Inflammatory macrophage treated with lipopolysaccharide for 1 hour (primary cell): ENCODE measurements around the gene MCRIP1.
"Not testable (repeated sequence)": the region's sequence is repeated elsewhere in the genome, so short reads cannot be mapped to it uniquely, and the experiment has no call there.

Experiments
- DNase-seq, 2 donors: peaks; one replicate each; pipeline ENCODE4 v3.0.0-alpha.2; 2020 to 2022

MCRIP1 gene

DNA sequence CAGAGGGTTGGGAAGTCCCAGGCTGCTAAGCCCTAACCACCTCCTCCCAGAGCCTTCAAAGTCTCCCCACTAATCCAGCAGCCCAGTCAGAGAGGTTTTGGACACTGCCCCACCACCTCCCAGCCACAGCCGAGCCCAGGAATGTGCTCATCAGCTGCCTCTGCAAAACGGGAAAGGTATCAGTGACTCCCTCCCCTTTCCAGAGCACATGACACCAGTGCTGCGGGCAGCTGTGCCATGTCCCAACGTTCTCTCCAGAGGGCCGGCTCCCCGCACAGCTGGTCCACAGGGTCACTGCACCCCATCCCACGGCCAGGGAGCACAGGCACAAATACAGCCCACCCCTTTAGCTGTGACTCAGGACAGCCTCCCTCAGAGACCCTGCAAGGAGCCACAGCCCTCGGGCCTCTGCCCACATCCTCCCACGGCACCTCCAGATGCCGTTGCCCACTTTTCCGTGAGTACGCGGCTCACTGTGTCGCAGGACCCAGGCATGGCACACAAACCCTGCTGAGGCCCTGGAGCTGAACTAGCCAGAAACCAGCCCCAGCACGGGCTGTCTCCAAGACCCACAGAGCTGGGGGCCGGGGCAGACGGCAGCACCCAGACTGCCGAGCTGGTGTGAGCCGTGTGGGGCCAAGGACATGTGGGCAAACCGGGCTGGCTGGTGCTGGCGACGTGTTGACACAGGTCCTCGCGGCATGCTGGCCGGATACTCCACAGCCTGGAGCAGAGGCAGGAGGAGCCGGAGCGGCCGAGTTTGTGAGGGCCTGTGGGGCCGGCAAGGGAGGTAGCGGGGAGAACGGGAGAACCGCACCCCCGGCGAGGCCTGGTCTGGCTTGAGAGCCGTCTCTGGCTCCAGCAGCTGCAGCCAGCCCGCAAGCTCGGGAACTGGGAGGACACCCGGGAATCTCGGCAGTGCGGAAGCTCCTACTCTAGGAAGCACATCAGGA lies 8.0 kb upstream of the MCRIP1 start:
- peak in 1 of 2 donors; percentile 14 for DNase-seq

DNA sequence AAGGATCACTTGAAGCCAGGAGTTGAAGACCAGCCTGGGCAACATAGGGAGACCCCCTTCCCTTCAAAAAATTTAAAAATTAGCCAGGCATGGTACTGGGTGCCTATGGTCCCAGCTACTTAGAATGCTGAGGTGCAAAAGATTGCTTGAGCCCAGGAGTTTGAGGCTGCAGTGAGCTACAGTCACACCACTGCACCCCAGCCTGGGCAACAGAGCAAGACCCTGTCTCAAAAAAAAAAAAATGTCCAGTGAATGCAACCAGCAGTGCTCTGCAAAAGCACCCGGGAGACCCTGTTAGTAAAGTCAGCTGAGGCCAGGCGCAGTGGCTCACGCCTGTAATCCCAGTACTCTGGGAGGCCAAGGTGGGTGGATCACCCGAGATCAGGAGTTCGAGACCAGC lies 7.0 kb upstream of the MCRIP1 start:
- DNase-seq: not testable (repeated sequence)

DNA sequence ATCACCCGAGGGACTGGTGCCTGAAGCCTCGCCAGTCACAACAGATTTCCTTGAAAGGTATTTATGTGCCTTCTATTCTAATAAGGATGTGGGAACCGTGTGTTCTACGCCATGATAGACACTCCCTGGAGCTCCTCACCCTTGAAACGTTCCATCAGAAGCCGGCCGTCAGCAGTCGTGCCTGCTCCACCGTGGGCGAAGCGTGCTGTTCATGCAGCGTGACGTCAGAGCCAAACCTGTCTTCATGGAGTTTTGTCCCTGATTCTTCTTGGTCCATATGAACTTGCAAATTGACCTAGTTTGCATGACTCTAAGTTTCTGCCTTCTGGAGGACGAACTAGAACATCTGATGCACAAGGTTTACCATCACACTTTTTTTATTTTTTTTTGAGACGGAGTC lies 6.2 kb upstream of the MCRIP1 start:
- no peak for DNase-seq

DNA sequence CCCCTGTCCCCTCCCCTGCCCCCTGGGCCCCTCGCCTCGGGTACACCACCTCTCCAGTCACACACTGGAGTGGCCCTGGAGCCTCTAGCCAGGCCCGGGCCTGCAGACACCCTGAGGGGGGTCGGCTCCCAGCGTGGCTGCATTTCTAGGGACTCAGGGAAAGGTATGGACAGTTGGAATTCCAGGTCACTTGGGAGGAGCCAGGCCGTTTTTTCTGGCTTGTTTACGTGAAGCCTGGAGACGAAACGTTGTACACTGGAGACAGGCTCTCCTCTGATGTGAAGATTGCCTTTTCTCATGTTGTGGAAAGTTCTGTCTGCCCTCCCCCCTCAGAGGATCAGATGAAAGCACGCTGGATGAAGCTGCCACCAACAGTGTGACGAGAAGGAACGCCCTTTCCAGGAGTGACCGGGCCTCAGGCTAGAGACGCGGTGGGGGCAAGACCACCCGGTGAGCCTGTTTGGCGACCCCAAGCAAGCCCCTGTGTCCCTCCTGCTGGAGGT lies 5.7 kb upstream of the MCRIP1 start:
- DNase-seq: no peak

DNA sequence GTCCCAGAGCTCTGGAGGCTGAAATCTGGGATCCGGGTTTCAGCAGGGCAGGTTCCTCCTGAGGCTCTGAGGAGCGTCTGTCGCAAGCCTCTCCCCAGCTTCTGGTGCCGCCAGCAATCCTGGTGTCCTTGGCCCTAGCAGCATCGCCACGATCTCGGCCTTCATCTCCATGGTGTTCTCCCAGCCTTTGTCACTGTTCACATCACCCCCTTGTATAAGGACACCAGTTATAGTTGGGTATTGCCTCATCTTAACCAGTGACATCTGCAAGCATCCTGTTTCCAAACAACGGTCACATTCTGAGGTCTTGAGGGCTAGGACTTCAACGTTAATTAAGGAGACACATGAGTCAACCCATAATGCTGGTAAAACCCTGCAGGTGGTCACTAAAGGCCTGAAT lies 4.5 kb upstream of the MCRIP1 start:
- peak; percentile 86 to 89 for DNase-seq

DNA sequence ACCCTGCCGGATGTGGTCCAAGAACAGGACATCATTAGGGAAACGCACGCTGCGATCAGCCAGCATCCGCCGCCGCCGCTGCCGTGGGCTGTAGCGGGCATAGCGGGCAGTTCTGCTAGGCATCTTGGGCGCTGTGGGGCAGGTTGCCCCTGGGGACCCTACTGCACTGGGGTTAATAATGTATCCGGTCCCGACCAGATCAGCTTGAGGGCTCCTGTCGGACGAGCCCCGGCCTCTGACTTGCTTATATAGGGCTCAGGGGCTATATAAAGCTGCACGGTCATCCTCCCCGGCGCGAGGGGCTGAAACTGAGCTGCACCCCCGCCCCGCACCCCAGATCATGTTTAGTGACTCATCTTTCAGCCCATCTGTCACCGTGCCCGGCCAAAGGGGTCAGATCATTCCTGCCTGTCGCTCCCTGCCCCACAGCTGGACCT lies 1.8 kb upstream of the MCRIP1 start, which contains the start of gene PPP1R27:
PPP1R27 (minus strand) TSS at position 220 of the 437 bp plus-strand sequence; CDS start at position 123, 97 bp downstream.
- DNase-seq: no peak

DNA sequence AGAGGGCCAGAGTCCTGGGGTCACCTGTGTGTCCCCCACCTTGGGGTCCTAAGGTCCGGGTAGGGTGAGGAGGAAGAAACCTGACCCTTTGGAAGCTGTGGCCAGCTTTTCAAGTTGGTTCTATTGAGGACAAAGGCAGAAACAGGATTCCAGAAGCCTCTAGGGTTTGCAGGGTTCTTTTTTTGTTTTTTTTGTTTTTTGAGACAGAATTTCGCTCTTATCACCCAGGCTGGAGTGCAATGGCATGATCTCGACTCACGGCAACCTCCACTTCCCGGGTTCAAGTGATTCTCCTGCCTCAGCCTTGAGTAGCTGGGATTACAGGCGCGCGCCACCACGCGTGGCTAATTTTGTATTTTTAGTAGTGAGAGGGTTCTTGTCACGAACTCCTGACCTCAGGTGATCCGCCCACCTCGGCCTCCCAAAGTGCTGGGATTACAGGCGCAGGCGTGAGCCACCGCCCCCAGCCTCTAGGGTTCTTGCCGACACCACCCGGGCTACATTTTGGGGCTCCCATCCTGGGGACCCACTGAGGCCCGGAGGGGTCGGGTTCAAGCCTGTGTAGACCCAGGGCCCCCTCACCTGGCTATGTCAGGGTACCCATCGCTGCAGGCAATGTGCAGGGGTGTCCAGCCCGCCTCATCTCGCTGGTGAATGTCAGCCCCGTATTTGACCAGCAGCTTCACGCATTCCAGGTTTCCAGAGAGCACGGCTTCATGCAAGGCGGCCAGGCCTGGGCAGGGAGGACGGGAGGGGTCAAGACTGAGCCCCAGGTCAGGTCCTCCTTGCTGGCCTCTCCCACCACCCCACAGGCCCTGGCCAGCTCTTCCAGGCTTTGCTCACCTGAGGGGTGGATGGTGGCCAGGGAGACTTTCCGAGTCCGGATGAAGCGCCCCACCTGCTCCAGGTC lies 1.1 kb upstream of the MCRIP1 start:
- no peak for DNase-seq

DNA sequence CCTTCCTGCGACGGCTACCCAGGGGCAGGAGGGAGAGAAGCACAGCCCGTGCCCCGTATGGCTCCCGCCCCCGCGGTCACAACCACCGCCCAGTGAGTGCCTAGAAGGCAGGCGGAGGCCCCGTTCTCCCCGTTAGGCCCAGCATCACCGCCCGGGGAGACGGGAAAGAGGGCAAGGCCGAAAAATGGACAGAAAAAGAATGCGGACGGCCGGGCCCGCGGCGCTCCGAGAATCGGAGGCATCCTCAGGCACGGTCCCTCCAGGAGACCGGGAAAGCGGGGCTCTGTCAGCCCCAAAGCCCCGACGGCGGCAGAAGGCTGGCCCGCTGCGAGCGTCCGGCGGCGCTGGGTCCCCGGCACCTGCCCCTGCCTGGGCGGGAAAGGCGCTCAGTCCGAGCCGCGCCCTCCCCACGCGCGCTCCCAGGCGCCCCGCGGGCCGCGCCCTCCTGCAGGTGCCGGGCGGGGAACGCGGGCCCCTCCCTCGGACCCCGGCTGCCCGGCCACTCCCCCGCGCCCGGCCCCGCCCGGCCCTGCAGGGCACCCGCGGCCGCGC lies 407 bp downstream of the MCRIP1 start:
- peak; percentile 27 to 30 for DNase-seq

DNA sequence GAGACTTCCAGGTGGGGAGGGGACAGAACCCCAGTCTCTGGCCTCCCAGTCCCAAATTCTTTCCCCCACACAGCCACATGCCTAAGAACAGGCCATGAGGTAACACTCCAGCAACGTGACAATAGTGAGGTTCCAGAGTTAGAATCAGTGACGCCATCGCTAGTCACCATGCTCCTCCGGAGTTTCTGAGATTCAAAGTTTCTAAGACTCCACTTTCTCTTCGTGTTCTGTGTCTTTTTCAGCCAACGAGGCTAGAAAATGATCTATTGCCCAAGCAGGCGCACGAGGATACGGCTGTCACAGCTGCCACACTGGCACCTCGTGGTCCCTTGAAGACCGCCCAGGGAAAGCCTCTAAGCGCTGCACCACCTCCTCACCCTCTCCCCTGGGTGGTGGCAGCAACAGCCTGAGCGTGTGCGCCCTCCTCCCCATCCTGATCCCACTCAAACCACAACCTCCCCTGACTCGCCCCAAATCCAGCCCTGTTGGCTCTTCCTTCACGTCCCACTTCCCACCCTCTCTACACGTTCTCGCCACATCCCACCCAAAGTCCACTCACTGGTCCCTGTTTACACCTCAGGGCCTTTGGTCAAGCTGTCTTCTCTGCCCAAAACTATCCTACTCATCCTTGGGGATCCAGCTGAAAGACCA lies 1.0 kb downstream of the MCRIP1 start:
- peak; percentile 77 to 90 for DNase-seq

DNA sequence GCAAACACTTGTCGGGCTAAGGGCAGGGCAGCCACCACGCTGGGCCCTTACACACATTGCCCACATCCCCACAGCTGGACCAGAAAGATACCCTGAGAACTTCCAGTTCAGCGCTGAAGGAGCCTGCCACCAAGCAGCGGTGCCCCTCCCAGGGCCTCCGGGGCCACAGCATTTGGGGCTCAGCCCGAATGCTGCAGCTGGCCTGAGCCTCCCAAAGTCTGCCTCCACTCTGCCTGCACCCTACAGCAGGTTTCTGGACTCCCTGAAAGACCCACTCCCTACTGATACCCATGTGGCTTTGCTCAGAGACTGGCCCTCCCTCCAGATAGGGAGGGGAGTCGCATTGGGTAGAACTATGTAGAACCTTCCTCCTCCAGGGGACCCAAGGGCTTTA lies 1.5 kb downstream of the MCRIP1 start:
- no peak for DNase-seq

DNA sequence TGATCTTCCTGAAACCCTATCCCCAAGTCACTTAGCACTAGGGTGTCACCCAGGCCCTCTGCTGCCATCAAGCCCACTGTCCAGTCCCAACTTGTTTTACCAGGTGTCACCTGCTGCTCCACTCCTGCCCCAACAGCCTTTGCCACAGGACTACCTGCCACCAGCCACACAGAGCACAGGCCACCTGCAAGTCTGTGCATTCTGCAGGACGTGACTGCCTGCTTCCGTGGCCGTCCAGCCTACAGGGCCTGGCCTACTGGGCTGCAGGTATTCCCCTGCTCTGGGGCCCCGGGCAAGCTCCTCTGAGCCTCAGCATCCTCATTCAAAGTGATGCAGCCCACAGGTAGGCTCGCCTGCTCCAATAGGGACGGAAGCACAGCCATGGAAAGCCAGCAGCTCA lies 3.2 kb downstream of the MCRIP1 start:
- DNase-seq: no peak

DNA sequence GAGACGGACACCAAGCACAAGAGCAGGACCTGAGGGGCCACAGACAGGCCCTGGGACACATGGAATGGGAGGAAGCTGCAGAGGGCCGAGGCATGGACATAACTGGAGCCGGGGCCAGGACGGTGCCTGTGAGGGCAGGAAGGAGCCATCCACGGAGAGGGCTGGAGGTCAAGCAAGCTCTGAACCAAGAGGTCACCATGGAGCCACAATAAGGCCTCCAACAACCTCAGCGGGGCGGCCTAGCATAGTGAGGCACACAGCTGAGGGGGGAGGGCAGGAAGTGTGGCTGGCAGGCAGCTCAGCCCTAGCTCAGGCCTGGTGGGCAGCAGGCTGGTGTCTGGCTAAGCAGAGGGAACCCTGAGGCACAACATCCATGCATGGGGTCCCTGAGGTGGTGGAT lies 4.4 kb downstream of the MCRIP1 start:
- no peak for DNase-seq

DNA sequence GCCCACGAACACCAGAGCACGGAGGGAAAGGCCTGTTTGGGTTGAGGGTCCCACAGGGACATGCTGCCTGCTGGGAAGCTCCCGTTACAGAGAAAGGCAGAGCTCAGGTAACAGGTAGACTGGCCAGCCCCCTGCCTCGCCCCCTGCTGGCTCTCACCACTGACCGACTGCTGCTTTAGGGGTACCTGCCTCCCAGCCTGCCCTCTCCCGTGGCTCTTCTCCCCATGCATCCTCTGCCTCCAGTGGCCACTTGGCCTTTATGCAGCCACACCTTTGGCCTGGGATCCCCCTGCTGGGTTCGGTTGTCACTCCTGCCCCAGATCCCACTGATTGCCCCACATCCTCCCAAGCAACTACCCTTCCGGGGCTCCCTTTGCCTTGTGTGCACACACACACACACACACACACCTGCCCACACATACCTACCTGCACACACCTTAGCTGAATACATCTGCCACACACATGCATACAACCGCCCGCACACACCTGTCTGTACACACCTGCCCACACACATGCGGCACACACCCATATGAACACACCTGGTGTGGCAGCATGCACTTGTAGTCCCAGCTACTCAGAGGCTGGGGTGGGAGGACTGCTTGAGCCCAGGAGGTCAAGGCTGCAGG lies 7.1 kb downstream of the MCRIP1 start:
- DNase-seq: no peak

DNA sequence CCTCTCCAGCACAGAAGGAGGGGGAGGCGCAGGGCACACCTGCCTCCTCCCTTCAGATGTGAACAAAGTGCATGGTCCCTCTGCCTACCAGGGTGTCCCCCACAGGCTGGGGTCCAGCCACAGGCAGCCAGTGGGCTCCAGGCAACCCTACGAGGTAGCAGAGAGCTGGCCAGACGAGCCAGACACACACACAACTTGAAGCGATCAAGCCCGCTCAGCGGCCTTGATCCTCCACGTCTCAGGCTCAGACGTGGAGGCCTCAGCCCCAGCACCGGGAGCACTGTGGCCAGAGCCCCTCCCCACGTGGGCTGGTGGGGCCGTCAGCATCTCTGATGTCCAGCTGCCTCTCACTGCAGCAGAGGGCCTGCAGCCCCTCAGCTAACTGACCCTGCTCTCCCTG lies 8.5 kb downstream of the MCRIP1 start:
- DNase-seq: no peak

DNA sequence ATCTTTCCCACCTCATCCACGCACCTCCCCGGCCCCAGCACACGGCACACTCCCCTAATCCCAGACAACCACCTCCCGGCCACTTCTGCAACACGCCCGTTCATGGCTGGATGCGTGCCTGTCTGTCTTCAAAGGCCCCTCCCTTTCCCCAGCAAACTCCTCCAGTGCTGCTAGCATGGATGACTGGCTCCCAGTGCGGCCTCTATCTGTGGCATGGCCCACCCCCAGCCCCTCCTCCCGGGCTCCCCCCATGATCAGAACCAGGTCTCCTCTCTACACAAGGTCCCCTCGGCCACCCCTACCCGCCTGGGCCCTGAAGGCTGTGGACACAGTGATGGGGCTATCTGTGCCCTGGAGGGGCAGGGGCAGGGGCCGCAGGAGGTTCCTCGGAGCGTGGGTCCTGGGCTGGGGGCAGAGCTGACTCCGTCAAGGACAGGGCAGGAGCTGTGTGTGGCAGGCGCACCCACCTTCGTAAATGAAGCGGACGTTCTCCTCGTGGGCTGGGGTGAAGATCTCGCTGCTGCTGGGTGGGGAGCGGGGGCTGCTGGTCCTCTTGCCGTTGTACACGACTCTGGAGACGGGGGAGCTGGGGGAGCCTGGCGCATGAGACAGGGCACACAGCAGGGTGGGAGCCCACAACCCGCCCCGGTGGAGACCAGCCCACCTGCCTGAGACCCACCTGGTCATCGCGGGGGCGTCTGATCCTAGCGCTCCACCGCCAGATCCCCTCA lies 9.1 kb downstream of the MCRIP1 start:
- DNase-seq: no peak

DNA sequence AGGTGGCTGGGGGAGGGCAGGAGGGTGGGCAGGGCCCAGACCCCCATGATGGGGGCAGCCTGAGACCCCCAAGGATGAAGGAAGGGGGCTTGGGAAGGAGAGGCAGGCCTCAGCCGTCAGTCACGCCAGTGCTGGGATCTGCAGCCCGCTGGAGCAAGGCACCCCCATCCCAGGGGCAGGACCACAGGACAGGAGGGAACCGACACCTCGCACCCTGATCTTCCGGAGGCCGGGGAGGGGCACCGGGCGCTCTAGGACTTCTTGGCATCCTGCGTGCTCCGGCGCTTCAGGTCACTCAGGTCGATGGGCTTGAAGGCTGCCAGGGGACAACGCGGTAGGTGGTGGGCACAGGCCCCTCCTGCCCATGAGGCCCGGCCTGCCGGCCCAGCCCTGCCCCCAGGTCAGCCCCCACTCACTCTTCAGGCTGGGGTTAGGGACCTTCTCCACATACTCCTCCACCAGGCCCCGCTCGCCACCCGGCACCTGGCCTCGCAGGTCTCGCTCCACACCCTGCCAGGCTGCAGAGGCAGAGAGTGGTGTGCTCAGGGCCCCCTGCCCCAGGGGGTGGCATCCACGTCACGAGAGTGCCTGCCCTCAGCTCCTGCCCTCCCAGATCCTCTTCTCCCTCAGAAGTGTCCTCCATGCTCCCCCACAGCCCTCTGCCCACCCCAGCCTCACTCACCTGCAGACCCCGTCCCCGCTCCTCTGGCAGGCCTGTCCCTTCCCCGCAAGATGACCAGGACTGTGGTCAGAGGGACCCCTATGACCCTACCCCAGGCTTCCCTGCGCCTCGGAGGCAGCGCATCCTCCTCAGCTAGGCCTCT lies 9.9 kb downstream of the MCRIP1 start:
- no peak for DNase-seq

DNA sequence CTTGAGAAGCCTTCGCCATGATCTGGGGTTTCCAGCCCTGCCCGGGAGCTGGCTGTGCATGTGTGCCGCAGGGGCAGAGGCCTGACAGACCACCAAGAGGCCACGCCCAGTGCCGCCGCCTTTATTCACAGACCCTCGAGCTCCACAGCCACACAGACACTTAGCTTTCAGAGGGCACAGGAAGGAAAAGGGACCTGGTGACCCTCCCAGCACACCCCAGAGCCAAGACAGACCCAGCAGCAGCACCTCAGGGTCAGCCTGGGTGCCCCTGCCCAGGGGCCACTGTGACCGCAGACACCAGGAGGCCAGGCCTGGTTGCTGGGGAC lies 10.8 kb downstream of the MCRIP1 start:
- DNase-seq: no peak

DNA sequence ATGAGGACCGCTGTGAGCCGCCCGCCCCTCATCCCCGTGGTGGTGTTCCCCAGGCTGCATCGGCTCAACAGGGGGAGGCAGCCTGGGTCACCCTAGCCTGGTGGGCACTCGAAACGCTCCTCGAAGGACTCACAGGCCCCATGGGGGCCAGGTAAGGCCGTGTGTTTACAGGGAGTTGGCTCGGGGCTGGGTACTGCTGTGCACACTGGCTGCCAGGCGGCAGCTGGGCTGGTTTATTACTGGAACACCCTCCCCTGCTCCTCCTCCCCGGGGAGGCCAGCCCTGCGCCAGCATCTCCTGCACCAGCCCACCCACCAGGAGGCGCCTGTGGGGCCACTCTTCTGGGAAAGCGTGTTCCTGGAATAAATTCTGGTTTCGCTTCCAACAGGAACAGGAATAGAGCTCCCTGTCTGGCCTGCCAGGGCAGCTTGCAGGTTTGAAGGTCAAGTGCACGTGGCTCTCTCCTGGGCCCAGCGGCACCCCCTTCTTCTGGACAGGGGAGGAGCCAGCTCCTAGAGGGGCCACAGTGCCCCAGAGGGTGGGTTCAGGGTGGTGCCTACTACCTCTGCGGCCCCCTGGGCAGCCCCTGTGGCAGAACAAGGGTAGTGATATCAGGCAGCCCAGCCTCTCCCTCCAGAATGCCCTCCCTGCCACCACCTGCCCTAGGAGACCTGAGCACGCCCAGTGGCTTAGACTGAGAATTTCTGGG lies 11.3 kb downstream of the MCRIP1 start:
- peak; percentile 73 to 90 for DNase-seq

DNA sequence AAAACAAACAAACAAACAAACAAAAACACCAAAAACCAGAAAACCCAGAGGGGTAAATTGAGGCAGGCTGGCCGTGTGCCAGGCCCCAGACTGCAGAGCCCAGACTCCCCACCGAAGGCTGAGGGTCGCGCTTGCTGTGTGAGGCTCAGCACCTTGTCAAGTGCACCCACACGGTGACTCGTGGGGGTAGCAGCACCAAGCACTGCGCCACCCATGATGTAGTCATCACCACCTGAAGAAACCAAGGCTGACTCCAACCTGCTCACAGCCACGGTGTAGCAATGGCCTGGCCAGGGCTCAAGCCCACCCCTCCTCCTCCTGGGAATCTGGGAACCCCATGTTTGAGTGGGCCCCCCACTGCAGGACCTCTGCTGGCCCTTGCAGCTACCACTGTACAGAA lies 11.9 kb downstream of the MCRIP1 start:
- no peak for DNase-seq

DNA sequence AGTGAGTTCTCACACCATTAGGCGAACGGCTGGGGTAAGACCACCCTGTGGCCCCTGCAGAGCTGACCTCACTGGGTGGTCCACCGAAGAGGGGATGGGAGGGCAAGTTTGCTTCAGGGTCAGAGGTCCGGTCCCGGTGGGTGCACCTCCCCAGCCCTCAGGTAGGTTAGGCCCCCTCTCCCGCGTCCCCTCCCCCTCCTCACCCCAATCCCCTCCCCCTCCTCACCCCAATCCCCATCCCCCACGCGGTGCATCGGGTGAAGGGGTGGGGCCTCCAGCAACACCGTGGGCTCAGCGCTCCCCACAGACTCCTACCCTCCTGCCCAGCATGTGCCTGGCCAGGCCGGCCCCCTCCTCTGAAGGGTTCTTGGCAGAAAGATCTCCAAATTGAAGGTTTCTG lies 13.4 kb downstream of the MCRIP1 start:
- DNase-seq: no peak
